GM12878 (cell line): ENCODE measurements around the gene IDH3B. TPM values are rescaled to one million over a fixed set of nuclear protein-coding genes. Genes with fewer than 3 reads are reported as not detected.

Source experiments
- ATAC-seq: fragments of 200-7000 bp; cut with Tn5 transposase; 3 replicates; pipeline ENCODE4 v1.9.1; 2020; ENCODE audit warnings: mild to moderate bottlenecking, moderate library complexity
- BruUV-seq: library from RNA; stranded (reverse); fragments of 400-500 nt; replicated peaks from 2 replicates; lab custom pipeline; 2021; lab: Mats Ljungman, UMichigan
- CTCF ChIA-PET: fragments of 300-600 bp; sonication (Branson Sonifier 250); formaldehyde crosslinking; extraction: SDS; loops from one replicate; lab custom pipeline; 2021; ENCODE audit warnings: inconsistent platforms; lab: Yijun Ruan, JAX
- POLR2A ChIA-PET: fragments of 350-600 bp; formaldehyde crosslinking; extraction: SDS; loops from one replicate; lab custom pipeline; 2021; ENCODE audit warnings: inconsistent platforms; lab: Charles Lee
- RAD21 ChIA-PET: fragments of 300-600 bp; sonication (Branson Sonifier 250); formaldehyde crosslinking; loops from one replicate; lab custom pipeline; 2023; ENCODE audit warnings: antibody characterized with exemption; ENCODE audit not compliant: unreplicated experiment; lab: Charles Lee
- SMC1A ChIA-PET: fragments of 300-600 bp; sonication (Branson Sonifier 250); formaldehyde crosslinking; loops from one replicate; lab custom pipeline; 2023; ENCODE audit not compliant: unreplicated experiment, uncharacterized antibody; lab: Charles Lee
- DNase-seq: peaks from one replicate; pipeline ENCODE4 v3.0.0-alpha.2; 2011; ENCODE audit warnings: low read depth, low spot score
- FAIRE-seq: peaks from 3 replicates; lab custom pipeline; 2011; peaks lifted over from hg19 to GRCh38; lab: Jason Lieb, UNC
- H2AFZ ChIP-seq: 2 replicates; pipeline ENCODE4 v1.6.0; 2011; ENCODE audit warnings: low read depth, low read length, control low read depth; ENCODE audit not compliant: control insufficient read depth
- H3K27ac ChIP-seq: 2 replicates; pipeline ENCODE4 v1.5.1; 2011; ENCODE audit warnings: control low read depth; ENCODE audit not compliant: control insufficient read depth, insufficient read depth
- H3K27me3 ChIP-seq, 2 experiments: replicated peaks in 1 of 2; 2 replicates each; pipeline versions ENCODE4 v1.6.0 to v1.6.1; 2011; ENCODE audit warnings: low read length in 1 of 2; ENCODE audit not compliant: control insufficient read depth in 2 of 2, insufficient read depth in 2 of 2
- H3K36me3 ChIP-seq, 2 experiments: 2 replicates each; pipeline ENCODE4 v1.5.1; 2011; ENCODE audit warnings: low read length in 1 of 2; ENCODE audit not compliant: control insufficient read depth in 2 of 2, insufficient read depth in 2 of 2
- H3K4me1 ChIP-seq: 2 replicates; pipeline ENCODE4 v1.6.1; 2011; ENCODE audit warnings: mild to moderate bottlenecking, low read length, moderate library complexity, mixed read lengths; ENCODE audit not compliant: control insufficient read depth, insufficient read depth
- H3K4me2 ChIP-seq: 2 replicates; pipeline ENCODE4 v1.6.0; 2011; ENCODE audit warnings: control low read depth; ENCODE audit not compliant: control insufficient read depth, insufficient read depth
- H3K4me3 ChIP-seq: fragments of 200-600 bp; sonication (generic); 2 replicates; pipeline ENCODE4 v1.5.1; 2016
- H3K79me2 ChIP-seq: 2 replicates; pipeline ENCODE4 v1.6.0; 2011; ENCODE audit warnings: low read length; ENCODE audit not compliant: control insufficient read depth, insufficient read depth
- H3K9ac ChIP-seq: 2 replicates; pipeline ENCODE4 v1.8.0; 2011; ENCODE audit warnings: low read length, control low read depth, mixed read lengths; ENCODE audit not compliant: control insufficient read depth, insufficient read depth
- H3K9me3 ChIP-seq: replicated peaks from 3 replicates; pipeline ENCODE4 v1.5.1; 2011; ENCODE audit warnings: mild to moderate bottlenecking, low read length; ENCODE audit not compliant: control insufficient read depth, insufficient read depth
- H4K20me1 ChIP-seq: 2 replicates; pipeline ENCODE4 v1.6.0; 2011; ENCODE audit not compliant: control insufficient read depth, insufficient read depth
- CREB1 ChIP-seq: IDR thresholded peaks from 2 replicates; pipeline ENCODE4 v1.6.1; 2012; ENCODE audit warnings: low read depth, mild to moderate bottlenecking, inconsistent platforms
- MAX ChIP-seq: IDR thresholded peaks from 2 replicates; pipeline ENCODE4 v1.6.1; 2012; ENCODE audit warnings: low read depth, low read length, improper control_type of control experiment
- MEF2B ChIP-seq: fragments of 450-650 bp; IDR thresholded peaks from 2 replicates; pipeline ENCODE4 v1.6.1; 2018; ENCODE audit warnings: mild to moderate bottlenecking, moderate library complexity; ENCODE audit not compliant: partially characterized antibody, poor library complexity, severe bottlenecking
- MTA2 ChIP-seq: fragments of 450-650 bp; IDR thresholded peaks from 2 replicates; pipeline ENCODE4 v1.6.1; 2016; ENCODE audit warnings: low read depth, mild to moderate bottlenecking, moderate library complexity
- MYB ChIP-seq: fragments of 150-350 bp; IDR thresholded peaks from 2 replicates; pipeline ENCODE4 v1.6.1; 2014; ENCODE audit warnings: mild to moderate bottlenecking, low read depth, low read length, borderline replicate concordance
- POLR2A ChIP-seq: IDR thresholded peaks from 2 replicates; pipeline ENCODE4 v1.6.1; 2011; ENCODE audit warnings: low read depth, mild to moderate bottlenecking, low read length
- RAD21 ChIP-seq: IDR thresholded peaks from 2 replicates; pipeline ENCODE4 v1.6.1; 2011; ENCODE audit warnings: mild to moderate bottlenecking, low read depth, low read length, moderate library complexity; ENCODE audit not compliant: insufficient read depth
- SIN3A ChIP-seq: IDR thresholded peaks from 2 replicates; pipeline ENCODE4 v1.6.1; 2012; ENCODE audit warnings: low read depth, low read length, improper control_type of control experiment
- SPI1 ChIP-seq: IDR thresholded peaks from 2 replicates; pipeline ENCODE4 v1.6.1; 2011; ENCODE audit warnings: low read depth, mild to moderate bottlenecking, low read length, moderate library complexity, borderline replicate concordance; ENCODE audit not compliant: insufficient read depth
- SRF ChIP-seq, 2 experiments: IDR thresholded peaks; 2 replicates each; pipeline ENCODE4 v1.6.1; 2011; ENCODE audit warnings: low read depth in 2 of 2, low read length in 2 of 2, mild to moderate bottlenecking in 1 of 2, moderate library complexity in 1 of 2
- YBX1 ChIP-seq: fragments of 450-650 bp; IDR thresholded peaks from 2 replicates; pipeline ENCODE4 v1.6.1; 2016; ENCODE audit warnings: antibody characterized with exemption
- ZBTB33 ChIP-seq: fragments of 450-650 bp; IDR thresholded peaks from 2 replicates; pipeline ENCODE4 v1.6.1; 2017; ENCODE audit warnings: mild to moderate bottlenecking
- ZNF274 ChIP-seq: IDR thresholded peaks from one replicate; pipeline ENCODE4 v1.8.0; 2011; ENCODE audit not compliant: insufficient read length, insufficient read depth
- WGBS: methylation state at CpG from one replicate; pipeline ENCODE4 v1.1.6; 2016; ENCODE audit warnings: low lambda C conversion rate; ENCODE audit not compliant: insufficient replicate concordance, insufficient coverage; ENCODE audit errors: missing lambda C conversion rate; 5-methylcytosine and 5-hydroxymethylcytosine counted together
- in situ Hi-C: fragments of 300-500 bp; cut with MboI; formaldehyde crosslinking; loops from 9 replicates; pipeline ENCODE4 v1.14.3; 2018; ENCODE audit warnings: mixed read lengths
- intact Hi-C: fragments of 100-400 bp; cut with micrococcal nuclease; formaldehyde crosslinking; loops from one replicate; pipeline ENCODE4 v1.14.2; 2022; ENCODE audit not compliant: unreplicated experiment
- polyA plus RNA-seq, 11 experiments: library from polyadenylated mRNA; depleted of rRNA in 4 of 11; unstranded in 6 of 11; stranded (reverse) in 5 of 11; fragments of >200 nt; fragmentation: Nextera tagmentation in 4 of 11; fragmentation: Illumina TruSeq in 1 of 11; extraction: Ambion mirVana in 4 of 11; extraction: Trizol in 1 of 11; gene quantifications; 1 replicate in 1 of 11; 2 replicates in 10 of 11; pipeline versions ENCODE4 v1.2.1 to v1.2.3, GENCODE V29; 2011 to 2016; ENCODE audit warnings: inconsistent platforms in 2 of 11, missing spikeins in 2 of 11, low read depth in 1 of 11
- total RNA-seq, 4 experiments: library from RNA; depleted of rRNA in 3 of 4; stranded (reverse); fragments of >200 nt in 3 of 4; fragmentation: Illumina TruSeq in 1 of 4; extraction: Trizol in 1 of 4; gene quantifications; 2 replicates each; pipeline versions ENCODE4 v1.2.1 to v1.2.3, GENCODE V29; 2013 to 2021

Gene IDH3B
- total and polyA plus RNA-seq, 10 of the 15 experiments (the other 5 are each of a cell fraction or from before 2014, with no cell fraction given), result 65.3 to 177 (median 121) TPM

- H3K36me3 ChIP-seq, result no peaks in the 10 kb centered on the region
- DNase-seq (no peak), FAIRE-seq (no peak), ATAC-seq (no peak)
- H3K27me3 ChIP-seq, result peaks cover 0 to 4% of the 10 kb centered on the region in 2 experiments; a peak in 3 of 4 replicates
- no peaks in the 10 kb centered on the region for H3K79me2 ChIP-seq
- BruUV-seq, result no TSS peak
- POLR2A ChIA-PET, result no interaction called here
- no peak overlapping the region for H3K4me3 ChIP-seq
- no peak overlapping the region for H2AFZ ChIP-seq
- no peak overlapping the region for H3K4me2 ChIP-seq
- CTCF ChIA-PET, result no interaction called here
- no peaks in the 10 kb centered on the region for H3K9me3 ChIP-seq
- peaks cover 3% of the 10 kb centered on the region; the same call in 1 of the 2 replicates for H3K4me1 ChIP-seq
- SMC1A ChIA-PET, result no interaction called here
- RAD21 ChIA-PET, result no interaction called here
- H3K27ac ChIP-seq, result no peak overlapping the region
- 48% methylated on average over 6 of the region's 6 CpGs for WGBS
- no peaks in the 10 kb centered on the region for H4K20me1 ChIP-seq
- no peak overlapping the region for H3K9ac ChIP-seq
- TF ChIP-seq SIN3A (no peak), CREB1 (no peak), POLR2A (no peak), ZNF274 (no peak), MTA2 (no peak), YBX1 (no peak), RAD21 (no peak), MEF2B (no peak), MAX (no peak), SRF (IDR thresholded peaks at IDR 0.05; ENCODE audit: low read depth in 2 of 2, low read length in 2 of 2) (no peak), ZBTB33 (no peak), MYB (no peak), SPI1 (no peak)
- in situ Hi-C loops (no loop called here), intact Hi-C loops (no loop called here)
These were observed 45.2 kb downstream of the IDH3B start for GRCh38 chr20:2618815-2619214.
